HK-2 (cell line): Measurements from ENCODE around the gene KIAA2012.

Experiments used
- DNase-seq: peaks from one replicate; pipeline ENCODE4 v3.0.0-alpha.2; 2018; ENCODE audit not compliant: unreplicated experiment

Gene KIAA2012

DNA sequence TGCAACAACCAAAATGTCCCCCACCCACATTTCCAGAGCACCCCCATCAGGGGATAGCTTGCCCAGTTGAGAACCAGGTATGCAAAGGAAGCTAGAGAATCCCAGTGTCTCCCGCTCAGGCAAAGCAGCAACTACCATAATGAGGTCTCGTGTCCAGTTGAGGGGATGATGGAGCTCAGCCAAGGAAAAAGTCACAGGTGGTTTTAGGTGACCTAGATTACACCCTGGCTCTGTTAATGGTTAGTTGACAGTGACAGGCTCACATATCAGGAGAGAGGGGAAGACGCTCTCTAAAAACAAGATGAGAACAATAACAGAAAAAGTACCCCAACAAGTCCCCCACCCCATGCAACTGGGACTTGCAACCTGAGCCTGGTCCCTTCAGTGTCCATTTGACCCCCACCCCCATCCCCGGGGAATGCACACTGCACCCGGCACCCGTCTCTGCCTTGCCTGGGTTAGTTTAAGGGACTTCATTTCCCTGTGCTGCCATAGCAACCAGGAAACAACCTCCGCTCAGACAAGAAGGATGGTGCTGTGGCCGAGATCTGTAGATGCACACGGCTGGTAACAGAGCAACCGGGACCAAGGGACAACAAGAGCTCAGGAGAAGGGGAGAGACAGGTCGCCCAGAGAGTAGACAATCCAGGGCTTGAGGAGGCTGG is at the start of gene KIAA2012:
KIAA2012 (plus strand) TSS at position 519 of the 665 bp plus-strand sequence. CDS start 373 bp downstream, outside the sequence.
- DNase-seq, result no peak

- DNase-seq, result no peak
Observed at GRCh38 chr2:202023904-202024266, 49.2 kb upstream of the KIAA2012 start.

DNA sequence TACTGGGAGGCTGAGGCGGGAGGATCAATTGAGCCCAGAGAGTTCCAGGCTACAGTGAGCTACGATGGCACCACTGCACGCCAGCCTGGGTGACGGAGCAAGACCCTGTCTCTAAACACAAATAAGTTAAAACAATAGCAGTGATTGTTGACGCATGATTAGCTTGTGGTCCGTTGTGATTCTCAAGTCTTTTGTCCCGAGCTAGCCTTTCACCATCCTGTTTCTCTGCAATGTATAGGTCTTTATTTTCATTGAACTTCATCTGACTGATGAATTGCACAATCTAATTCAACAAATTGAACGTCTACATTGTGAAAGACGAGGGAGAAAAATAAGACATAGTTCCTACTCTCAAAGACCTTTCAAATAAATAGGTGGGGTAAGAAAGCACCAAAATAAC is 48.2 kb upstream of the KIAA2012 start:
- DNase-seq, result no peak

DNA sequence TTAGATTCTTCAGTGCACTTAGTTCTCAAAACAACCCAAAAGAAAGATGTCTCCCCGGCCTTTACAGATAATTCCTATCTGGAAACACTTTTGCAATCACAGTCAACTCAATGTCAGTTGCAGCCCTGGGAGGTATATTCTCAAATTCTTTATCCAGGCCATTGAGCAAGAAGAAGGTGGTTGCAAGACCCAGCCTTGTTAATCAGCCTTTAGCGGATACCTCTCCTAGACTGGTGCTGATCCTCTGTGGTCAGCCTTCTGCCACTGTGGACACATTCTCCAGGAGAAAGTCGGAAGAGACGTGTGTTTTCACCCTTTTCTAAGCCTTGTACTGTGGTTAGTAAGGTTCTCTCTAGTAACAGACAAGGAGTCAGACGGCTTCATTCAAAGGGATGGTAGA is 47.2 kb upstream of the KIAA2012 start:
- DNase-seq, result no peak

- DNase-seq, result no peak
Observed at GRCh38 chr2:202026507-202026906, 46.5 kb upstream of the KIAA2012 start.

DNA sequence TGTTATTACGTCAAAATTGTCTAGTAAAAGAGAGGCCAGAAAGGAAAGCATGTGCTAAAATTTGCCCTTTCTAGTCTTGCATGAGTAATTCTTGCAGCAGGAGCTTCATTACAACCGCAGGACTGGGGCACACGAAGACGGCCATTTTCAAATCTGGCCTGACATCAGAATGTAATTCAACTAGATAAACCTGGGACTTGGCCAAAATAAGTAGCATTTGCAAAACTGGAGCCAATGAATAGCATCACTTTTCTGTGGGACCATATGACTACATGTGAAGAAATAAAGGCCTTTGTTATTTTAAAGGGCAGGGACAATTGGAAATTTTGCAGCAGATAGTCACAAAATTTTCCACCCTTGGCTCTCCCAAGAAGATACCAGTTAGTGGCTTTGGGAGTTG is 42.4 kb upstream of the KIAA2012 start:
- no peak for DNase-seq

DNA sequence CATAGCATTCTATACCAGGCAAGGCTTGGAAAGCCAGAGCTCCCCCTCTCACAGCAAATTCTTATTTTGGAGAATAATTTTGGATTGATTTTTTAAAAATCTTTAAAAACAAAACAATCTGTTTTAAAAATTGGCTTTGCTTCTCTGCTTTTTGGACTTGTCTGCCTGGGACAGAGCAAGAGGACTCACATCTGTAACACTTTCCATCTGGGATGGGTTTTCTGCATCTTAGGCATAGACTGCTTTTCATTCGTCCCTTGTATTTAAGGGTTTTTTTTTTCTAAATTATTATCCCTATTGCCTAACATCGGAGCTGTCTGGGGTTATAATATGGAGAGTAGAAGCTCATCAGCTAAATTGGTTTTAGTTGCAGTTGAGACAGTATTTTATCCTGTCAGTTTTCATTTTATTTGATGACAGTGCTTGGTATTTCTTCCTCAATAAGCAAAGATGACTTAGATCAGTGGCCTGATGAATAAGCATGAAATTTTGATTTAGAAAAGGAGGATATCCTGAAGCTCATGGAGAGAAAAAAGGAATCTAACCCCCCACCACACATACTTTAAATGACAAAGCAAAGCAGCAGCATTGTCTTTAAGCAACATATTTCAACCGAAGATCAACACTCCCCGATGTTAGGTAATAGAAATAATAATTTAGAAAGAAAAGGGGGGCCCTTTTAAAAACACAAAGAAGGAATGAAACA is 41.7 kb upstream of the KIAA2012 start:
- no peak for DNase-seq

DNA sequence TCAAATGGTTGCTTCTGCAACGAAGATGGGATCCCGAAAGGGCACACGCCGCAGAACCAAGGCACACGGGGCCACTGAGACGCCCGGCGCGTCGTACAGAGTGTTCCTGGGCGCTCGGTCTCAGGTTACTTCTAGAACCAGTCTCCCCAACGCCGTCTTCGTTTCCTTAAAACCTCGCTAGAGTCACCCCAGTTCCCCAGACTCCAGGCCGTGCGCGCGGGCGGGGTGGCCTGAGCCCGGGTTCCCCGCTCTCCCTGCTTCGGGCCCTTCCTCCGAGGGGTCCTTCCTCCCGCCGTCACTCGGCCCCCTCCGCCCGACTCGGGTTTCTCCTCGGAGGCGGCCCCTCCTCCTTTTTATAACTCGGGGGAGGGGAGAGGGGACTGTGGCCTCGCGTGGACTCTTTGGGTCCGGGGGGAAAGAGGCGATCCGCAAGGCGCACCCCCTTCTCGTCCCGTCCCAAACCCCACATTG is 40.2 kb upstream of the KIAA2012 start:
- DNase-seq, result no peak

DNA sequence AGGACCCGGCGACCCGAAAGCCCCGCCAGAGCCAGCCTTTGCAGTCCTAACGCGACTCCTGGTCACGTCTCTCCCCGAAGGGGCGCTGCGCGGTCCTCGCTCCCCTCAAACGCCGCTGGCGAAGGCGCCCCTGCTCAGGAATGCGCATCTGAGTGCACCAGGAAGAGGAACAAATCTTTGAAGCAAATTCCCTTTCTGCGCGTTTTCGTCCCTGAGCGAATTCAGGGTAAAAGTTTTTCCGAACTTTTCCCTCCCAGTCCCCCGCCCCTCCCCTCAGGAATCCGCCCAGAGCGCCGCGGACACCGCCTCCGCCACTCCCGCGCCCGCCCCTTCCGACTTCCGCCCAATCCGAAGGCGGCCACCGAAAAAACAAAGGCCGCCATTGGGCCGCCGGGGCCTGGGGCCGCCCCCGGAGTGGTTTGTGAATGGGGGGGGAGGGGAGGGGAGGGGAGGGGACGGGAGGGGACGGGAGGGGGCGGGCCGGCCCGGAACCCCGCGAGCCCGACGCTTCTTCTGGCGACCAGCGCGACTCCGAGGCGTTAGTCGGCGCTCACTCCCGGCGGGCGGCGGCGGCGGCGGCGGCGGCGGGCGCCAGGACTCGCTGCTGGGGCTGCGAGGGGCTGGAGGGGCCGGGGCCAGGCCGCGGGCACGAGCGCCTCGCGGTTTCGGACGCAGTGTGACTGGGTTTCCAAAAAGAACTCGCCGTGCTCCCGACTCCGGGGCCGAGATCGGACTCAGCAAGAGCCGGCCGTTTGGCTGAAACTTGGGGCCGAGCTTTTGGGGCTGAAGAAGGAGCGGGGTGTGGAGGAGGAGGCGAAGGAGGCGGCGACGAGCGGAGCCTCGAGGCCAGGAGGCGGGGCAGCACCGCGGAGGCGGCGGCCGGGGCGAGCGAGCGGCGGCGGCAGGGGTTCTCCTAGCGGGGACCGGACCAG is 39.5 kb upstream of the KIAA2012 start, which contains the start of gene FZD7:
FZD7 (plus strand) TSS at position 539 of the 932 bp plus-strand sequence. CDS start 793 bp downstream, outside the sequence.
- DNase-seq, result peak; percentile 93

GRCh38 chr2:202034249-202035088 is 38.6 kb upstream of the KIAA2012 start:
- DNase-seq, result peak; percentile 48

- DNase-seq, result no peak
Observed at GRCh38 chr2:202035089-202035940, 37.7 kb upstream of the KIAA2012 start.

DNA sequence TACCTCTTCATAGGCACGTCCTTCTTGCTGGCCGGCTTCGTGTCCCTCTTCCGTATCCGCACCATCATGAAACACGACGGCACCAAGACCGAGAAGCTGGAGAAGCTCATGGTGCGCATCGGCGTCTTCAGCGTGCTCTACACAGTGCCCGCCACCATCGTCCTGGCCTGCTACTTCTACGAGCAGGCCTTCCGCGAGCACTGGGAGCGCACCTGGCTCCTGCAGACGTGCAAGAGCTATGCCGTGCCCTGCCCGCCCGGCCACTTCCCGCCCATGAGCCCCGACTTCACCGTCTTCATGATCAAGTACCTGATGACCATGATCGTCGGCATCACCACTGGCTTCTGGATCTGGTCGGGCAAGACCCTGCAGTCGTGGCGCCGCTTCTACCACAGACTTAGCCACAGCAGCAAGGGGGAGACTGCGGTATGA is 37.1 kb upstream of the KIAA2012 start:
- DNase-seq, result no peak

GRCh38 chr2:202036601-202037037 is 36.4 kb upstream of the KIAA2012 start:
- DNase-seq, result no peak

GRCh38 chr2:202037086-202037485 is 36.0 kb upstream of the KIAA2012 start:
- DNase-seq, result no peak

DNA sequence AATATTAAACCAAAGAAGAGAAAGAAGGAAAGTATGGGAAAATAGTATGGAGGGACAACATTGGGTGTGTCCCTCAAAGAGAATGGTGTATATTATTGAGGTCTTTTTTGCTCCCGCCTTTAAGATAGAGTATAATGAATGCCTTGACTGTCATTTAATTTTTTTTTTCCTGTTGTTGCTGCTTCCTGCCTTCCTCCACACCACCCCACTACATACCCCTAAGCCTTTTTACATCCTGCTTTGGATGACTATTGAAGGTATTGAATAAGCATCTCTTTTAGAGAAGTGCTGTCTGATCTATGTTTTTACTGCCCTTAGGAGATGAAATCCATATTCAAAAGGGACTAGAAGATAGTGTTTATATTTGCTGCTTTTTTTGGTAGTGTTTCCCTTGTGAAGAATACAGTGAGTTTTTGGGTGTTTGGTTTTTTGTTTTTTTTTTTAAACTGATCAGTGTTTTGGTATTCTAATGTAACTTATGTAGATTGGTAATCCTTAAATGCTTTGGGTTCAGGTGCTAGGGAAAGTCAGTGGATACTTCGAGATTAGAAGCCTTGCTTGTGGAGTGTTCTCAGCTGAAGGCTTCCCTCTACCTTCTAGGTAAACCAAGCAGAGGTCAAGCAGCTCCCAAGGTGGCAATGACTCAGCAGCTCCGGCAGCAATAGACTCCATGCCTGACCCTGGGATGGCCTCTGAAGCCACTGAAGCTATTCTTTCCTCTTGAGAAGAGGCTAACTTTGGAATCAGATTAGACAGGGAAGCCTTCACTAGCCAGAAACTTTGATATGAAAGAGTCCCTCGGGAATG is 34.4 kb upstream of the KIAA2012 start:
- peak; percentile 34 for DNase-seq

GRCh38 chr2:202039278-202040078 is 33.6 kb upstream of the KIAA2012 start:
- DNase-seq, result no peak

- no peak for DNase-seq
Observed at GRCh38 chr2:202040079-202040844, 32.8 kb upstream of the KIAA2012 start.

DNA sequence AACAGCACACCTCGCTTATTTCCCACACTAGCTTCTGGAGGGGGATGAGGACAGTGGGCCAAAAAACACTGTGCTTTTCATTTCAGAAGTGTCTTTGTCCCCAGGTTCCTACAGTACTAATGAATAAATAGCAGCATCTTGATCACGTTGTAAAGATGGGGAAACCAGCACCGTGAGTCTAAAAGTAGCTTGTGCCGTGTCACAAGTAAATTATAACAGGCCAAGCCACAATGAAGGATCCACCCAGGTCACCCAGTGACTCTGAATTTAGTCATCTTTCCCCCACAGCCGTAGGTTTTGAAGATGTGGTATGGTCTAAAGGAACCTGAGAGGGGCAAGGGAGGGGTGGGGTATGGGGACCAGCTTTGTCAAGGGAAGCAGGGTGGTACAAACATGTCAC is 30.6 kb upstream of the KIAA2012 start:
- DNase-seq, result no peak
